Glutamatergic neuron (in vitro differentiated cells): ENCODE results near the gene SORBS2. TPM values are rescaled to one million over a fixed set of nuclear protein-coding genes. Genes with fewer than 3 reads are reported as not detected.

Experiments
- DNase-seq: peaks from one replicate; pipeline ENCODE4 v3.0.0; 2022
- H3K27ac Mint-ChIP-seq: one replicate; pipeline ENCODE4 v1.8.0; 2020; ENCODE audit warnings: mild to moderate bottlenecking, mixed read lengths, inconsistent platforms; ENCODE audit not compliant: unreplicated experiment
- H3K27me3 Mint-ChIP-seq: one replicate; pipeline ENCODE4 v1.8.0; 2020; ENCODE audit warnings: mild to moderate bottlenecking, moderate library complexity, mixed read lengths, inconsistent platforms; ENCODE audit not compliant: unreplicated experiment
- H3K36me3 Mint-ChIP-seq: one replicate; pipeline ENCODE4 v1.8.0; 2020; ENCODE audit warnings: mild to moderate bottlenecking, mixed read lengths, inconsistent platforms; ENCODE audit not compliant: unreplicated experiment
- H3K4me1 Mint-ChIP-seq: one replicate; pipeline ENCODE4 v1.8.0; 2020; ENCODE audit warnings: mild to moderate bottlenecking, low read depth, mixed read lengths, inconsistent platforms; ENCODE audit not compliant: unreplicated experiment
- H3K4me3 Mint-ChIP-seq: one replicate; pipeline ENCODE4 v1.8.0; 2020; ENCODE audit warnings: mild to moderate bottlenecking, mixed read lengths, inconsistent platforms; ENCODE audit not compliant: unreplicated experiment
- H3K9me3 Mint-ChIP-seq: one replicate; pipeline ENCODE4 v1.8.0; 2020; ENCODE audit warnings: mild to moderate bottlenecking, moderate library complexity, mixed read lengths, inconsistent platforms; ENCODE audit not compliant: unreplicated experiment
- CTCF ChIP-seq: fragments of 200-600 bp; sonication (generic); IDR thresholded peaks from one replicate; pipeline ENCODE4 v1.5.0; 2021; ENCODE audit not compliant: partially characterized antibody, unreplicated experiment
- total RNA-seq: library from RNA; stranded (reverse); fragmentation: NEBNext Ultra II Directional; extraction: Animal tissue kit (Norgen Biotek cat#: 25700); gene quantifications from one replicate; pipeline ENCODE4 v1.2.1, GENCODE V29; 2021; ENCODE audit not compliant: unreplicated experiment

SORBS2 gene
- total RNA-seq, 1 donor from 2014 or later, result 95.5 TPM

- TF ChIP-seq CTCF, result no peak
- Mint-ChIP-seq H3K27ac (peak overlapping the region; percentile 69), H3K27me3 (peaks cover 9% of the 10 kb centered on the region), H3K36me3 (no peaks in the 10 kb centered on the region), H3K9me3 (peaks cover 2% of the 10 kb centered on the region), H3K4me1 (peaks cover 32% of the 10 kb centered on the region), H3K4me3 (no peak overlapping the region)
- DNase-seq, result no peak
Observed at GRCh38 chr4:185672151-185672550, 139.8 kb downstream of the SORBS2 start.

GRCh38 chr4:185671496-185671895 lies 140.5 kb downstream of the SORBS2 start:
- no peak for TF ChIP-seq CTCF
- H3K4me1 Mint-ChIP-seq, result peaks cover 37% of the 10 kb centered on the region
- H3K9me3 Mint-ChIP-seq, result peaks cover 2% of the 10 kb centered on the region
- no peak overlapping the region for H3K27ac Mint-ChIP-seq
- no peaks in the 10 kb centered on the region for H3K36me3 Mint-ChIP-seq
- peak overlapping the region; percentile 18 for H3K4me3 Mint-ChIP-seq
- H3K27me3 Mint-ChIP-seq, result peaks cover 9% of the 10 kb centered on the region
- DNase-seq, result no peak

- Mint-ChIP-seq H3K4me1 (peaks cover 41% of the 10 kb centered on the region), H3K9me3 (peaks cover 4% of the 10 kb centered on the region), H3K27me3 (peaks cover 9% of the 10 kb centered on the region), H3K4me3 (no peak overlapping the region), H3K36me3 (no peaks in the 10 kb centered on the region), H3K27ac (no peak overlapping the region)
- DNase-seq, result no peak
- TF ChIP-seq CTCF, result no peak
Observed at GRCh38 chr4:185671066-185671465, 140.9 kb downstream of the SORBS2 start.

- Mint-ChIP-seq H3K27ac (no peak overlapping the region), H3K4me3 (no peak overlapping the region), H3K4me1 (peaks cover 53% of the 10 kb centered on the region)
Observed at GRCh38 chr4:185669288-185669687, 142.7 kb downstream of the SORBS2 start.

GRCh38 chr4:185666156-185666555 lies 145.8 kb downstream of the SORBS2 start:
- Mint-ChIP-seq H3K4me3 (peak overlapping the region; percentile 77), H3K36me3 (peaks cover 14% of the 10 kb centered on the region), H3K27ac (peak overlapping the region; percentile 98), H3K4me1 (peaks cover 50% of the 10 kb centered on the region), H3K27me3 (peaks cover 9% of the 10 kb centered on the region), H3K9me3 (peaks cover 11% of the 10 kb centered on the region)
- TF ChIP-seq CTCF, result no peak
- DNase-seq, result no peak

More at GRCh38 chr4:185669288-185669687, 142.7 kb downstream of the SORBS2 start:
- DNase-seq, result no peak
- Mint-ChIP-seq H3K36me3 (peaks cover 6% of the 10 kb centered on the region), H3K9me3 (peaks cover 9% of the 10 kb centered on the region), H3K27me3 (peaks cover 15% of the 10 kb centered on the region)
- no peak for TF ChIP-seq CTCF
